ENCODE measurements around the gene MS4A14.
"Not testable (repeated sequence)": the region's sequence is repeated elsewhere in the genome, so short reads cannot be mapped to it uniquely, and the experiment has no call there.

MS4A14 gene

DNA sequence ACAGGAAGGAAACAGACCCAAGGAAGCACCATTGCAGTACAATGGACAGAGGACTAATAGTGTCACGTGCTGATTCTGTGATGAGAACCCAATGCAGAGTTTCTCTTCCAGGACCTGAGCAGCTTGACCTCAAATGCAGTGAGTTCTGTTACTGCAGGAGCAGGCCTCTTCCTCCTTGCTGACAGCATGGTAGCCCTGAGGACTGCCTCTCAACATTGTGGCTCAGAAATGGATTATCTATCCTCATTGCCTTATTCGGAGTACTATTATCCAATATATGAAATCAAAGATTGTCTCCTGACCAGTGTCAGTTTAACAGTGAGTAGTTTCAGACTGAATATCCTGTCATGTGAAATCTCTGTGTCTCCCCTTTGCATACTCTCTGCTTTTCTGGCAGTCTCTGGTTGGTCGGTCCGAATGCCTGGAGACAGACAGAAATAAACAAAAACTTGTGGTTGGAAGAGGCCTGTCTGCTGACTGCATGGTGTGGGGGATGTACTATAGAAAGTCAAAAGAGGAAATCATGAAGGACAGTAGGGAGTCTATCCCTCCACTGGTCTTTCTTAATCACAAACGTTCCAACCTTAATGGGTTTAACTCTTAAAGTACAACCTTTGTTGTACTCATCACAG is 6.9 kb upstream of the MS4A14 start:
- no peak for DNase-seq

DNA sequence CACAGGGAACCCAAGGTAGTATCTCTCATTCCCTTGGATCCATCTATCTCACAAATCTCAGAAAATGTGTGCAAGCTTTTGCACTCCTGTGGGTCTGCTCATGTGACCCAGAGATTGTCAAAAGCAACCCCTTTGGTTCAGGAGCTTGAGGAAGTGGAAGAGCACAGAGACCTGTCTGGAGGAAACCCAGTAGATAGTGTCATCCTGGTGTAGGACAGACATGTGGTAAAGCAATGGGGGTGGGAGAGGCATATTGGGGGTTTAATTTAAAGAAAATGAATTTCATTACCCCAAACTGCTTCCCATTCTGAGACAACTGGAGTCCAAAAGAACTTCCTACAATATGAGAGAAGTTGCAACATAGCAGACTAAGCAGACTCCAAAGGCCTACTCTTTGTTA is 5.8 kb upstream of the MS4A14 start:
- DNase-seq, result no peak

DNA sequence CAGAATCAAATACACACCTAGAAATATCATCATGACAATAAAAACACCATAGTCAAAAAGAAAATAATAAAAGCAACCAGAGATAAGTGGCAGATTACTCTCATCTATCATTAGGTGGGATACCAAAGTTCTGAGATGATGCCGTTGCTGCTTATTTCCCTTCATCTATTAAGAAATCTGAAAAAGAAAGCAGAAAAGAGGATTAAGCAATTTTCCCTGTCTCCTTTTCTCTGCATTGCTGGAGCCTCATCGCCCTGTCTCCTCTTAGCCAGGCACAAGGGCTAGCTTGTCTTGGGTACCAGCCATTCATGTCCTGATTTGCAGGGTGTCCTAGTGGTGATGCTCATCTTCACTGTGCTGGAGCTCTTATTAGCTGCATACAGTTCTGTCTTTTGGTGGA is 3.9 kb upstream of the MS4A14 start:
- DNase-seq, result no peak

DNA sequence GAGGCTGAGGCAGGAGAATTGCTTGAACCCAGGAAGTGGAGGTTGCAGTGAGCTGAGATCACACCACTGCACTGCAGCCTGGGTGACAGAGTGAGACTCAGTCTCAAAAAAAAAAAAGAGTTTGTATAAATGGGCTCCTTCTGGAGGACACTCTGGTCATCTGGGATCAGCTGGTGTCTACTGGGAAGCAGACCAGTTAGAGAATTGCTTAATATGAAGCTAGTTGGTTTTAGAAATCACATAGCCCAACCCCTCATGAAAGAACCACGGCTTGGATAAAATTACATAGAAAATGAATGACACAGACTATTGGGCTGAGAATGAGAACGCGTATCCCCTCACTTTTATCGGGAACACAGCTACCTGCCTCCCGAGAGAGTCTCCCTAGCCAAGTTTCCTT is 3.2 kb upstream of the MS4A14 start:
- no peak for DNase-seq

DNA sequence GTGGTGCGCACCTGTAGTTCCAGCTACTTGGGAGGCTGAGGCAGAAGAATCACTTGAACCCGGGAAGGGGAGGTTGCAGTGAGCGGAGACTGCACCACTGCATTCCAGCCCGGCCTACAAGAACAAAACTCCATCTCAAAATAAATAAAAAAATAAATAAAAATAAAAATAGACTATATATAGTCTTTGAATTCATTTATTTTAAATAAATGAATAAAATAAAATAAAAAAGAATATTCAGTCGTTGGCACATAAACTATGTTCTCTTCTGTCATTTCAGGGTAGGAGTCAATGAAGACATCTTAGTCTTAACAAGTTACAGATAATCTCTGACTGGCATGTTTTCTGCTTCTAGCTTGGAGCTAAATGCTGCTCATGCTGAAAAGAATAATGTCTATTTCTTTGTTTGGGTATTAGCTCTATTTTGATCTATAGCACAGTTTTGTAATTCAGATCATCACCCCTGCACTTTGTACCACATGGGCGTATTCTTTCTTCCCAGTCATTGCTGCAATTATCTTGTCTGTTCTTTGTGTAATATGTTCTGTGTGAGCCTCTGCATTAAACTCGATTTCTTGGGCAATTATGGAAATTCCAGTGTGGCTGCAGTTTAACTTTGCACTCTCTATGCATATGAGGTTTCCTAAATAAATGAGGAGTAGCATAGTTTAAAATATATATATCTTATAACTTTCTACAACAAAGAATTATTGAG is 1.4 kb upstream of the MS4A14 start:
- no peak for DNase-seq

DNA sequence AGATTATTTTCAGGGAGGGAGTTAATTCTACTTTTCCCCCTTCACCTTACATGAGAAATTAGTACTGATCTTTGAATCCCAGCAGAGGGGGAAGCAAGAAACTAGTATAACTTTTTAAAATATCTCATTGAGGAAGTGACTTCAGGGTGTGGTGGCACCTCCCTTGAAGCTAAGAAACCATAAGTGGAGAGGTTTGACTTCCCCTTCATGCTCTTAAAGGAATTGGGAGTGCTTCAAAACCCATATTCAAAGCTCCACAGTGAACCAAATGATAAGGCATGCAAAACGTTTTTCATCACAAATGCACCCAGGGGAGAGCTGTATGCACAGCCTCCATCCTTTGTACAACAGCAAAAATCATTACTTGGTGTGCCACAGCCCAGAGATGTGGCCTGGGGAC is 540 bp downstream of the MS4A14 start:
- DNase-seq, result no peak

DNA sequence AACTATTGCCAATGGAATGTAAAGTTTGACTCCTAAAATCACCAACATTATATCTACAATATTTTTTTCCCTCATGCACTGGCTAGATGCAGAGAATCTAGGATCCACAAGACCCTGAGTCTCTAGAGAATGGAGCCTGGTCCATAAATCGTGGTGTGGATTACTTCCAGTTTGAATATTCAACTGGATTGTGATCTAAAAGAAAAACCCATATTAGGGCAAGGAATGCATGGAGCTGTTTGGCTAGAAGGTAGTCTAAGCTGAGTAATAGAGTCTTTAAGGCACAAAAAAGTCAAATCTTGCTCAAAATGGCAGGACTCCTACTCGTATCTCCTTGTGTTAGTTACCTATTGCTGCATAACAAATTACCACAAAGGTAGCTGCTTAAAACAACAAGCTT is 23.8 kb downstream of the MS4A14 start:
- DNase-seq, result no peak

DNA sequence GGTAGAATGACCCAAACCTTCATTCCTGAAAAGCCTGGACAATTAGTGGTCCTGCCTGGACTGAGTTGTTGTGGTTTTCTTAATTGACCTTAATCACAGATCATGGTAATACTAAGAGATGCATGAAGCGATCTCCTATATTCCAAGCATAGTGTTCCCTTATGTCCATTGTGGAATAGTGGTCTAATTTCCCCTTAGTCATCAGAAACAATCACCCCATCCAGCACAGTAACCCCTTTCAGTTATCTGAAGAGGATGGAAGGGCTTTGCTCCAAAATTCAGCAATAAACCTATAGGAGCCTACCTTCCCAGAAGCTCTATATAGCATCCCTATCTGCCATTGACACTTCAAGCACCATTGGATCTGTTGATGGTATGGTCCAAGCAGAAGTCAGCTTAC is 26.4 kb downstream of the MS4A14 start:
- DNase-seq, result no peak

DNA sequence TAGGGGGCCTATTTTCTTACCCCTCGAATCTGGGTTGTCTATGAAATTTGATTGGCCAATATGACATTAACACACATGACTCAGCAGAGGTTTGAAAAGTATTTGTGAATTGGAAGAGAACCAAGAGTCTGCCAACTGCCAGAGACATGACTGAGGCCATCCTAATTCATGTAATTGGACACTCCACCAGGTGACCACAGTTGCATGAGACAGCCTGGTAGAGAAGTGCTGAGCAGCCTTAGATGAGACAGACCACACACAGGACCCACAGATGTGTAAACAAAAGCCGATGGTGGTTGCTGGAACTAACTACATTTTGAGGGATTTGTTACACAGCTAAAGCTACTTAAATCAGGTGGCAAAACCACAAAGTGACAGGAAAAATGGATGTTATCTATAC is 32.3 kb downstream of the MS4A14 start:
- DNase-seq, result no peak

DNA sequence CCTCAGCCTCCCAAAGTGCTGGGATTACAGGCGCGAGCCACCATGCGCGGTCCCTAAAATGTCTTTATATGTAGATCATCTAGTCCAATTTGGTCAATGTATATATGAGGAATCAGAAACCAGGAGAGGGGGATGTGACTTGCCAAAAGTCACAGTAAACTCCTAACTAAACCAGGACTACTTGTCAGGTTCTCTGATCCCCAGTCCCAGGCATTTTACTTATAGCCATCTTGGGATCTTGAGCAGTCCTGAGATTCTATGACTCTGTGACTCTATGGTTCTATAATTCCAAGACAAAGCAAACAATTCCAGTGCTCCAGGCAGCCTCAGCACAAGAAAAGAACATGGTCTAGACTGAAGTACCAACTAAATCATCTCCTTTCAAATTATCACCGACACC is 33.0 kb downstream of the MS4A14 start, which contains the start of gene MS4A5:
TSS of gene MS4A5 (plus strand) at position 301 of the 400 bp plus-strand sequence. CDS start 103 bp downstream, outside the sequence.
- no peak for DNase-seq

DNA sequence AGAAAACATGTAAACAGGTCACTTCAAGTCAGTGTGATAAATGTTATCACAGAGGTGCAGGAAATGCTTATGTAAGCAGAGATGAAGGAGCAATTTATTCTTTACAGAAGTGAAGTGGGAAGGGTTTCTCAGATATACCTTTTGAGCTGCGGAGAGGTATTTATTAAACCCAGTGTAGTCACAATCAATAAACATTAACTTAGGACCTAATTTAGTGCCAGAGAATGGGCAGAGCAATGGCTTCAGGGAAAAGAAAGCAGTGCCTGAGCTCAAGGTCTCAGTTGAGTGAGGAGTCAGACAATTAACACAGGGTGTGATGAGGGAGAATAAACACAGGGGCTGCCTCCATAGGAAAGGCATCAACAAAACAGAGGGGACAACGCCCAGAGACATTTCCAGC is 35.0 kb downstream of the MS4A14 start:
- DNase-seq, result no peak

DNA sequence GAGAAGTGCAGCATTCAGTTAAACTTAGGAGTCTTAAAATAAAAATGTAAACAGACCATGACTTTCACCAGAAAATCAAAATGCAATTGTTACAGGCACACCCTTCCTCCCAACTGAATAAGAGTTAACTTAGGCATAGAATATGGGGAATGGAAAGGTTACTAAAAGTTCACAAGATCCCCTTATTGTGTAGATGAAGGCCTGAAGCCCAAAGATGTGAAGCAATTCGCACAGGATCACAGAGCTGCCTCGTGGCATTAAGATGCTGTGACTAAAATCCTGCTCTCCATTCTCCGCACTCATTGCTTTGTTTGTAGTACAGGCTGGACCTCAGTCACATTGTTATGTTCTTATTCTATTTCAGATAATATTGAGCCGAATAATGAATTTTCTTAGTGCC is 37.1 kb downstream of the MS4A14 start:
- no peak for DNase-seq

DNA sequence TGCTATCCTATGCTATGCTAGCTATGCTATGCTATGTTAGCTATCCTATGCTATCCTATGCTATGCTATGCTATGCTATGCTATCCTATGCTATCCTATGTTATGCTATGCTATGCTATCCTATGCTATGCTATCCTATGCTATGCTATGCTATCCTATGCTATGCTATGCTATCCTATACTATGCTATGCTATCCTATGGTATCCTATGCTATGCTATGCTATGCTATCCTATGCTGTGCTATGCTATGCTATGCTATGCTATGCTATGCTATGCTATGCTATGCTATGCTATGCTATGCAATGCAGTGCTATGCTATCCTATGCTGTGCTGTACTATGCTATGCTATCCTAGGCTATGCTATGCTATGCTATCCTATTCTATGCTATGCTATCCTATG is 50.8 kb downstream of the MS4A14 start:
- DNase-seq, result no peak

DNA sequence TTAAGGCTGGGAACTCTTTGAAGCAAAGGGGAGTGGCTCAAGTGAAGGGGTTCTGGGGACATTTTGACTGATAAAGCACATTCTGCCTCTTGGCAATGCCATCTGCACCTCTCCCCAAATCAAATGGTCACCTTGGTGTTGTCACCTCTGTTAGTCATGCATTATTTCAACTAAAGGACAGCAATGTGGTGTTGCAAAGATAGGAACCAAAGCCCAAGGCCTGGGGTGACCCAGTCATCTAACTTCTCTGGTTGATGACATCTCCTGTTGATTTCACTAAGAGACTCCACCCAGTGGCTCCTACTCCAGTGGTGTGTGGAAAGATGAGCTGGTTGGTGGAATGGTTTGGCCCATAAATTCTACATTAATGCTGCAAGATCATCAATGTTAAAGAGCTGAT is 51.6 kb downstream of the MS4A14 start:
- no peak for DNase-seq

DNA sequence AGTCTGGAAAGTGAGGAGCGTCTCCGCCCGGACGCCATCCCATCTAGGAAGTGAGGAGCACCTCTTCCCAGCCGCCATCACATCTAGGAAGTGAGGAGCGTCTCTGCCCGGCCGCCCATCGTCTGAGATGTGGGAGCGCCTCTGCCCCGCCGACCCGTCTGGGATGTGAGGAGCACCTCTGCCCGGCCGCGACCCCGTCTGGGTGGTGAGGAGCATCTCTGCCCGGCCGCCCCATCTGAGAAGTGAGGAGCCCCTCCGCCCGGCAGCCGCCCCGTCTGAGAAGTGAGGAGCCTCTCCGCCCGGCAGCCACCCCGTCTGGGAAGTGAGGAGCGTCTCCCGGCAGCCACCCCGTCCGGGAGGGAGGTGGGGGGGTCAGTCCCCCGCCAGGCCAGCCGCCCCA is 54.9 kb downstream of the MS4A14 start:
- DNase-seq, result not testable (repeated sequence)

DNA sequence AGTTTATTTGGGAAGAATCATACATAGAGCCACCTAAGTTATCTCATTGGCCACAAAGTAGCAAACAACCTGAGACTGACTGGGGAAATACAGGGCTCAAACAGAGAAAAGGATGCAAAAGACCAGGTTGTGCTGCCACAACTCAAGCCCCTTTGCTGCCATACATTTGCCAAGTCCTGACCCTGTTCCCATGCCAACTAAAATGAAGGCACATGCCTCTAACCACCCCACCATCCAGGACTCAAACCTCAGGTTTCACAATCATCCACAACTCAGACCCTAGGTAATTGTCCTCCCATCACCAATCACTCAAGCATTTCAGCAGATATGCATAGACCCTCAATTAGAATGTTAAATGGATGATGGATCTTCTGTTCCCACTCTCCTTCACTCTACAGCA is 58.0 kb downstream of the MS4A14 start:
- no peak for DNase-seq

DNA sequence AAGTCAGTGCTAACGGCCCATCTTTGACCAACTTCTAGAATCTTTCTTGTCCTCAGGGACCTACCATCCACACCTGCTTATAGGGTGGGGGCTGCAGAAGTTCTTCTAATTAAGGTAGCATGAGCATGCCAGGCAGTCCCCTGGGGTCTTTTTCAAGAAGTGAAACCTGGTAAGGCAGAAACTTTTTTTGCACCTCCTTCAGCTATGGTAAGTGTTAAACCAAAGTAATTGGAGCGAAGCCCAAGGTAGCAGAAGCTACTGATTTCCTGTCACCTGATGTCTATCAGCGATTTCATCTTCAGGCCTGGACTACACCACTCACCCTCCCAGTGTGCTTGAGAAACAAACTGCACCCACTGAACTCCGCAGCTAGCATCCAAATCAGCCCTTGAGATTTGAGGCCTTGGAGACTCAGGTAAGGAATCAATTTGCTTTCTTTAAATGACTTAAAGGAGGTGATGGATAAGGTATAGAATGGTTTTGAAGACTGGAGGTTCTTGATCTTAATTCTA is 59.3 kb downstream of the MS4A14 start, which contains the start of gene MS4A1:
TSS of gene MS4A1 (plus strand) at position 317 of the 512 bp plus-strand sequence. CDS start 6,528 bp downstream, outside the sequence.
- DNase-seq, result no peak

DNA sequence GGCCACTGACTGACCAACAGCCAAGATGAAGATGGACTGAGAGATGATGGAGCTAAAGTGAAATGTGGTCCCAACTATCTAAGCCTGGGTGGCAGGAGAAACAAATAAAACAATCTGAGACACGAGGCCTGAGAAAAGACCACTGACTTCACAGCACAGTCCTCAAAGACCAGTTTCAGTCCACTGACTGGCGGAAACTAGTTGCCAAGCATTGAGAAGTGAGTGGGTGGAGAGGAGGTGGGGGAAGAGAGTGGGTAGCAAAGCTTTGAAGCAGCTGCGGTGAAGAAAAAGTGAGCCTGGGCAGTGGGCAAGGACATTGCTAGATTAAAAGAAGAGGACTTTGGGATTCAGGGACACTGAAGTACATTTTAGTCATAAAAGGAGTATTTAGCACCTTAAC is 61.3 kb downstream of the MS4A14 start:
- DNase-seq, result no peak

DNA sequence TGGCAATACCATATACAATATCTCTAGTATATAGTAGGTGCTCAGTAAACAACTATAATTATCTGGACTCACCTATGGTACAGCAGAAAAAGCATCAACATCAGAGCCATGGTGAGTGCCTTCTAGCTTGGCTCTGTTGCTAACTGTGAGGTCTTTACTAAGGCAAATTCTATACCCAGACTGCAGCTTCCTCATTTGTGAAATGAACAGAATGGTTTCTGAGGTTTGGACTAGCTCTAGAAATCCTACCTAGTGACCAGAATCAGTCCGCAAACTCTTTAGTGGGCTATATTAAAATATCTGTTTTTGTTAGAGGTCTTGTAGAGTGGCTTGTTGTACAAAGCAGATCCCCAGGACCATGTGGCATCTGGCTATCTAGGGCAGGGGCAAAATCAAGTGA is 63.1 kb downstream of the MS4A14 start:
- DNase-seq, result no peak

All from HCEC 1CT (cell line).